ENCODE measurements around the gene MRGPRG.

GRCh38 chr11:3208272-3208671 is 10.3 kb downstream of the MRGPRG start:
- TF ChIP-seq CTCF (IDR thresholded peaks at IDR 0.05; ENCODE audit: low read depth, low read length, missing input control) (no peak), REST (IDR thresholded peaks at IDR 0.05) (no peak), MAX (IDR thresholded peaks at IDR 0.05) (no peak), TAF1 (conservative IDR thresholded peaks at IDR 0.05) (no peak), ATF3 (IDR thresholded peaks at IDR 0.05) (no peak)
